Activated T-cell treated with anti-CD3 and anti-CD28 coated beads, Interleukin-2, amount 50 U/mL, for 72 hours (primary cell): Measurements from ENCODE around the gene ZBTB46. TPM values are rescaled to one million over a fixed set of nuclear protein-coding genes. Genes with fewer than 3 reads are reported as not detected.

Experiments used
- ATAC-seq, 2 donors: fragments of 150-1000 bp; cut with Tn5 transposase; replicated peaks in 1 of 2; 2 replicates each; pipeline ENCODE4 v1.10.0; 2021; ENCODE audit warnings: moderate library complexity in 2 of 2, mild to moderate bottlenecking in 1 of 2
- DNase-seq, 2 donors: peaks; one replicate each; pipeline ENCODE4 v3.0.0; 2021 to 2022; ENCODE audit warnings: mixed read lengths in 1 of 2
- H3K27ac Mint-ChIP-seq: one replicate; pipeline ENCODE4 v1.8.0; 2022; ENCODE audit warnings: mild to moderate bottlenecking, moderate library complexity, mixed read lengths
- H3K27me3 Mint-ChIP-seq: one replicate; pipeline ENCODE4 v1.8.0; 2022; ENCODE audit warnings: low read depth, mixed read lengths
- H3K36me3 Mint-ChIP-seq, 2 donors: one replicate each; pipeline ENCODE4 v1.8.0; 2022; ENCODE audit warnings: mixed read lengths in 2 of 2, mild to moderate bottlenecking in 1 of 2; ENCODE audit not compliant: insufficient read depth in 2 of 2
- H3K4me1 Mint-ChIP-seq: one replicate; pipeline ENCODE4 v1.8.0; 2022; ENCODE audit warnings: low read depth, mixed read lengths
- H3K4me3 Mint-ChIP-seq, 2 donors: one replicate each; pipeline ENCODE4 v1.8.0; 2022; ENCODE audit warnings: mild to moderate bottlenecking in 2 of 2, mixed read lengths in 2 of 2, moderate library complexity in 2 of 2
- H3K9me3 Mint-ChIP-seq, 2 donors: one replicate each; pipeline ENCODE4 v1.8.0; 2022; ENCODE audit warnings: mixed read lengths in 2 of 2
- total RNA-seq, 2 donors: library from RNA; stranded (reverse); gene quantifications; one replicate each; pipeline ENCODE4 v1.2.3, GENCODE V29; 2022

The ZBTB46 gene
- total RNA-seq, 2 donors from 2014 or later = 2.7 to 8.2 TPM

GRCh38 chr20:63741676-63742380 lies 89.2 kb downstream of the ZBTB46 start:
- DNase-seq = no peak
- peaks cover 4% of the 10 kb centered on the region for H3K4me1 Mint-ChIP-seq
- H3K9me3 Mint-ChIP-seq = no peaks in the 10 kb centered on the region
- no peak for ATAC-seq
- H3K36me3 Mint-ChIP-seq = no peaks in the 10 kb centered on the region
- H3K27ac Mint-ChIP-seq = no peak overlapping the region
- H3K4me3 Mint-ChIP-seq = peak overlapping the region in 1 of 2 donors; percentile 60
- no peaks in the 10 kb centered on the region for H3K27me3 Mint-ChIP-seq

- no peak for ATAC-seq
- H3K4me3 Mint-ChIP-seq = peak overlapping the region; percentile 40 to 60
Measured at GRCh38 chr20:63741354-63741675, 89.7 kb downstream of the ZBTB46 start.

GRCh38 chr20:63740627-63741353 lies 90.3 kb downstream of the ZBTB46 start:
- peak; percentile 35 to 36 for DNase-seq
- peak in 1 of 2 donors; percentile 1 for ATAC-seq
- no peak overlapping the region for H3K27ac Mint-ChIP-seq

More at GRCh38 chr20:63741354-63741675, 89.7 kb downstream of the ZBTB46 start:
- no peaks in the 10 kb centered on the region for H3K9me3 Mint-ChIP-seq
- peaks cover 9% of the 10 kb centered on the region for H3K4me1 Mint-ChIP-seq
- H3K36me3 Mint-ChIP-seq = no peaks in the 10 kb centered on the region
- no peaks in the 10 kb centered on the region for H3K27me3 Mint-ChIP-seq
- DNase-seq = no peak
- no peak overlapping the region for H3K27ac Mint-ChIP-seq

GRCh38 chr20:63740070-63740626 lies 90.9 kb downstream of the ZBTB46 start:
- Mint-ChIP-seq H3K9me3 (no peaks in the 10 kb centered on the region), H3K27me3 (no peaks in the 10 kb centered on the region), H3K4me3 (peak overlapping the region in 1 of 2 donors; percentile 60), H3K4me1 (peaks cover 16% of the 10 kb centered on the region), H3K36me3 (peaks cover 0 to 1% of the 10 kb centered on the region in 2 donors), H3K27ac (no peak overlapping the region)
- DNase-seq (peak; percentile 51 to 69), ATAC-seq (peak; percentile 14 to 30)

More at GRCh38 chr20:63740627-63741353, 90.3 kb downstream of the ZBTB46 start:
- Mint-ChIP-seq H3K4me3 (peak overlapping the region; percentile 58 to 60), H3K27me3 (no peaks in the 10 kb centered on the region), H3K4me1 (peaks cover 15% of the 10 kb centered on the region), H3K36me3 (no peaks in the 10 kb centered on the region), H3K9me3 (no peaks in the 10 kb centered on the region)

- H3K4me1 Mint-ChIP-seq = peaks cover 16% of the 10 kb centered on the region
- no peak within 1 kb of the TSS for H3K27ac Mint-ChIP-seq
- peak; percentile 72 to 84 for DNase-seq
- no peaks in the 10 kb centered on the region for H3K9me3 Mint-ChIP-seq
- ATAC-seq = peak; percentile 68 to 70
- H3K4me3 Mint-ChIP-seq = peak within 1 kb of the TSS; percentile 29 to 60
- H3K27me3 Mint-ChIP-seq = no peaks in the 10 kb centered on the region
- H3K36me3 Mint-ChIP-seq = peaks cover 0 to 1% of the 10 kb centered on the region in 2 donors
Measured at GRCh38 chr20:63739130-63740069, 91.7 kb downstream of the ZBTB46 start, which contains the start of gene SLC2A4RG. Gene SLC2A4RG (plus strand): TSS chr20:63739776. CDS start chr20:63739913, 137 bp downstream.

GRCh38 chr20:63738687-63739129 lies 92.4 kb downstream of the ZBTB46 start:
- peak overlapping the region; percentile 29 to 54 for H3K4me3 Mint-ChIP-seq
- no peaks in the 10 kb centered on the region for H3K9me3 Mint-ChIP-seq
- peaks cover 16% of the 10 kb centered on the region for H3K4me1 Mint-ChIP-seq
- no peaks in the 10 kb centered on the region for H3K27me3 Mint-ChIP-seq
- H3K36me3 Mint-ChIP-seq = peaks cover 0 to 1% of the 10 kb centered on the region in 2 donors
- no peak for ATAC-seq
- peak in 1 of 2 donors; percentile 31 for DNase-seq
- no peak overlapping the region for H3K27ac Mint-ChIP-seq

- DNase-seq = peak in 1 of 2 donors; percentile 43
- ATAC-seq = peak; percentile 17 to 25
Measured at GRCh38 chr20:63737945-63738686, 92.9 kb downstream of the ZBTB46 start.

GRCh38 chr20:63737695-63737944 lies 93.4 kb downstream of the ZBTB46 start:
- peak overlapping the region; percentile 62 to 85 for H3K4me3 Mint-ChIP-seq
- DNase-seq = peak in 1 of 2 donors; percentile 38
- H3K36me3 Mint-ChIP-seq = peaks cover 0 to 1% of the 10 kb centered on the region in 2 donors
- no peak overlapping the region for H3K27ac Mint-ChIP-seq
- no peaks in the 10 kb centered on the region for H3K27me3 Mint-ChIP-seq
- ATAC-seq = no peak
- peaks cover 16% of the 10 kb centered on the region for H3K4me1 Mint-ChIP-seq
- H3K9me3 Mint-ChIP-seq = no peaks in the 10 kb centered on the region

More at GRCh38 chr20:63737945-63738686, 92.9 kb downstream of the ZBTB46 start:
- Mint-ChIP-seq H3K27me3 (no peaks in the 10 kb centered on the region), H3K27ac (no peak overlapping the region), H3K4me1 (peaks cover 16% of the 10 kb centered on the region), H3K4me3 (peak overlapping the region; percentile 46 to 54), H3K9me3 (no peaks in the 10 kb centered on the region), H3K36me3 (peaks cover 0 to 1% of the 10 kb centered on the region in 2 donors)

- Mint-ChIP-seq H3K27ac (no peak overlapping the region), H3K4me1 (peaks cover 16% of the 10 kb centered on the region), H3K9me3 (no peaks in the 10 kb centered on the region), H3K36me3 (peaks cover 0 to 1% of the 10 kb centered on the region in 2 donors), H3K4me3 (peak overlapping the region; percentile 62 to 85), H3K27me3 (no peaks in the 10 kb centered on the region)
- ATAC-seq = peak; percentile 31 to 33
- peak; percentile 57 to 59 for DNase-seq
Measured at GRCh38 chr20:63736893-63737694, 94.0 kb downstream of the ZBTB46 start.

GRCh38 chr20:63735859-63736718 lies 95.0 kb downstream of the ZBTB46 start, which contains the start of gene LIME1:
Gene LIME1 (plus strand): TSS chr20:63736664. CDS start chr20:63737550, 886 bp downstream.
- no peak within 1 kb of the TSS for H3K27ac Mint-ChIP-seq
- peaks cover 0 to 1% of the 10 kb centered on the region in 2 donors for H3K36me3 Mint-ChIP-seq
- DNase-seq (peak; percentile 71 to 75), ATAC-seq (peak; percentile 36 to 49)
- H3K4me1 Mint-ChIP-seq = peaks cover 16% of the 10 kb centered on the region
- H3K4me3 Mint-ChIP-seq = peak within 1 kb of the TSS; percentile 62 to 85
- no peaks in the 10 kb centered on the region for H3K27me3 Mint-ChIP-seq
- no peaks in the 10 kb centered on the region for H3K9me3 Mint-ChIP-seq
